ENCODE results near the gene ADAMTSL2. TPM values are rescaled to one million over a fixed set of nuclear protein-coding genes. Genes with fewer than 3 reads are reported as not detected.

The ADAMTSL2 gene
- total and polyA plus RNA-seq, 4 experiments from 2014 or later: 0.07 to 0.17 (median 0.09) TPM; not detected in 1

GRCh38 chr9:133556354-133556753, 21.9 kb downstream of the ADAMTSL2 start:
- Histone ChIP-seq H3K27me3 (ENCODE audit: insufficient read depth, low read length) (no peaks in the 10 kb centered on the region), H3K36me3 (ENCODE audit: insufficient read depth, low read length) (no peaks in the 10 kb centered on the region), H3K4me1 (ENCODE audit: insufficient read depth, low read length) (no peaks in the 10 kb centered on the region), H3K9me3 (ENCODE audit: control insufficient read depth in 1 of 2, low read length in 2 of 2) (no peaks in the 10 kb centered on the region), H3K4me3 (ENCODE audit: low read length in 2 of 2) (no peak overlapping the region), H3K27ac (ENCODE audit: low read depth, low read length) (no peak overlapping the region)
- intact Hi-C loops (cut with micrococcal nuclease): no loop called here
- DNase-seq: no peak
- H3K4me3 Mint-ChIP-seq: no peak overlapping the region
- POLR2A ChIA-PET (ENCODE audit: partially characterized antibody): no interaction called here
- no peaks in the 10 kb centered on the region for H3K9me3 Mint-ChIP-seq
- H3K27me3 Mint-ChIP-seq: peaks cover 9 to 14% of the 10 kb centered on the region in 2 donors
- no peak overlapping the region for H3K27ac Mint-ChIP-seq
- no peaks in the 10 kb centered on the region for H3K36me3 Mint-ChIP-seq
- CTCF ChIA-PET (ENCODE audit: partially characterized antibody): no interaction called here
- H3K4me1 Mint-ChIP-seq: peaks cover 0 to 4% (median 0%) of the 10 kb centered on the region in 4 donors

- Mint-ChIP-seq H3K9me3 (no peaks in the 10 kb centered on the region), H3K27me3 (peaks cover 7 to 14% of the 10 kb centered on the region in 2 donors), H3K4me3 (no peak overlapping the region), H3K36me3 (no peaks in the 10 kb centered on the region), H3K27ac (no peak overlapping the region), H3K4me1 (peaks cover 0 to 4% (median 0%) of the 10 kb centered on the region in 4 donors)
- no peaks in the 10 kb centered on the region for H3K27me3 ChIP-seq (ENCODE audit: insufficient read depth, low read length)
- DNase-seq: no peak
- no peaks in the 10 kb centered on the region for H3K9me3 ChIP-seq (ENCODE audit: control insufficient read depth in 1 of 2, low read length in 2 of 2)
- no peak overlapping the region for H3K4me3 ChIP-seq (ENCODE audit: low read length in 2 of 2)
- ChIA-PET CTCF (ENCODE audit: partially characterized antibody) (no interaction called here), POLR2A (ENCODE audit: partially characterized antibody) (no interaction called here)
- intact Hi-C loops (cut with micrococcal nuclease): no loop called here
- no peaks in the 10 kb centered on the region for H3K36me3 ChIP-seq (ENCODE audit: insufficient read depth, low read length)
- H3K27ac ChIP-seq (ENCODE audit: low read depth, low read length): no peak overlapping the region
- H3K4me1 ChIP-seq (ENCODE audit: insufficient read depth, low read length): no peaks in the 10 kb centered on the region
Measured at GRCh38 chr9:133557581-133557980, 23.1 kb downstream of the ADAMTSL2 start.

GRCh38 chr9:133558191-133559126, 24.0 kb downstream of the ADAMTSL2 start:
- H3K36me3 ChIP-seq (ENCODE audit: insufficient read depth, low read length): no peaks in the 10 kb centered on the region

GRCh38 chr9:133560311-133560710, 25.8 kb downstream of the ADAMTSL2 start:
- H3K4me3 ChIP-seq (ENCODE audit: low read length in 2 of 2): no peak overlapping the region
- no peak for DNase-seq
- H3K9me3 ChIP-seq (ENCODE audit: control insufficient read depth in 1 of 2, low read length in 2 of 2): no peaks in the 10 kb centered on the region
- ChIA-PET CTCF (ENCODE audit: partially characterized antibody) (no interaction called here), POLR2A (ENCODE audit: partially characterized antibody) (no interaction called here)
- no peak overlapping the region for H3K27ac ChIP-seq (ENCODE audit: low read depth, low read length)
- intact Hi-C loops (cut with micrococcal nuclease): no loop called here
- Mint-ChIP-seq H3K27ac (no peak overlapping the region), H3K9me3 (peaks cover 0 to 2% (median 0%) of the 10 kb centered on the region in 8 donors), H3K27me3 (peaks cover 7 to 12% of the 10 kb centered on the region in 2 donors), H3K4me1 (peaks cover 0 to 11% (median 2%) of the 10 kb centered on the region in 4 donors), H3K4me3 (no peak overlapping the region), H3K36me3 (no peaks in the 10 kb centered on the region)
- peaks cover 4% of the 10 kb centered on the region for H3K4me1 ChIP-seq (ENCODE audit: insufficient read depth, low read length)
- no peaks in the 10 kb centered on the region for H3K27me3 ChIP-seq (ENCODE audit: insufficient read depth, low read length)
- H3K36me3 ChIP-seq (ENCODE audit: insufficient read depth, low read length): no peaks in the 10 kb centered on the region

More at GRCh38 chr9:133558191-133559126, 24.0 kb downstream of the ADAMTSL2 start:
- Mint-ChIP-seq H3K27me3 (peaks cover 7 to 14% of the 10 kb centered on the region in 2 donors), H3K4me3 (no peak overlapping the region), H3K4me1 (peaks cover 0 to 10% (median 2%) of the 10 kb centered on the region in 4 donors), H3K9me3 (peaks cover 0 to 2% (median 0%) of the 10 kb centered on the region in 8 donors), H3K36me3 (no peaks in the 10 kb centered on the region), H3K27ac (peak overlapping the region in 1 of 7 donors; percentile 49)
- Histone ChIP-seq H3K4me3 (ENCODE audit: low read length in 2 of 2) (no peak overlapping the region), H3K4me1 (ENCODE audit: insufficient read depth, low read length) (peaks cover 4% of the 10 kb centered on the region), H3K27me3 (ENCODE audit: insufficient read depth, low read length) (no peaks in the 10 kb centered on the region), H3K9me3 (ENCODE audit: control insufficient read depth in 1 of 2, low read length in 2 of 2) (no peaks in the 10 kb centered on the region), H3K27ac (ENCODE audit: low read depth, low read length) (no peak overlapping the region)
- DNase-seq: no peak
- intact Hi-C loops (cut with micrococcal nuclease): no loop called here
- POLR2A ChIA-PET (ENCODE audit: partially characterized antibody): no interaction called here
- CTCF ChIA-PET (ENCODE audit: partially characterized antibody): no interaction called here

- Histone ChIP-seq H3K27me3 (ENCODE audit: insufficient read depth, low read length) (no peaks in the 10 kb centered on the region), H3K4me3 (ENCODE audit: low read length in 2 of 2) (no peak overlapping the region), H3K27ac (ENCODE audit: low read depth, low read length) (no peak overlapping the region), H3K4me1 (ENCODE audit: insufficient read depth, low read length) (peaks cover 4% of the 10 kb centered on the region), H3K9me3 (ENCODE audit: control insufficient read depth in 1 of 2, low read length in 2 of 2) (no peaks in the 10 kb centered on the region), H3K36me3 (ENCODE audit: insufficient read depth, low read length) (no peaks in the 10 kb centered on the region)
- H3K4me1 Mint-ChIP-seq: peaks cover 0 to 11% (median 2%) of the 10 kb centered on the region in 4 donors
- CTCF ChIA-PET (ENCODE audit: partially characterized antibody): no interaction called here
- H3K9me3 Mint-ChIP-seq: peaks cover 0 to 2% (median 0%) of the 10 kb centered on the region in 8 donors
- H3K36me3 Mint-ChIP-seq: no peaks in the 10 kb centered on the region
- no peak overlapping the region for H3K27ac Mint-ChIP-seq
- intact Hi-C loops (cut with micrococcal nuclease): no loop called here
- POLR2A ChIA-PET (ENCODE audit: partially characterized antibody): no interaction called here
- no peak overlapping the region for H3K4me3 Mint-ChIP-seq
- no peak for DNase-seq
- H3K27me3 Mint-ChIP-seq: peaks cover 7 to 9% of the 10 kb centered on the region in 2 donors
Measured at GRCh38 chr9:133560944-133561343, 26.4 kb downstream of the ADAMTSL2 start.

- peaks cover 0 to 11% (median 2%) of the 10 kb centered on the region in 4 donors for H3K4me1 Mint-ChIP-seq
- intact Hi-C loops (cut with micrococcal nuclease): no loop called here
- Histone ChIP-seq H3K4me1 (ENCODE audit: insufficient read depth, low read length) (peaks cover 4% of the 10 kb centered on the region), H3K27ac (ENCODE audit: low read depth, low read length) (no peak overlapping the region), H3K36me3 (ENCODE audit: insufficient read depth, low read length) (no peaks in the 10 kb centered on the region), H3K4me3 (ENCODE audit: low read length in 2 of 2) (no peak overlapping the region), H3K9me3 (ENCODE audit: control insufficient read depth in 1 of 2, low read length in 2 of 2) (no peaks in the 10 kb centered on the region), H3K27me3 (ENCODE audit: insufficient read depth, low read length) (no peaks in the 10 kb centered on the region)
- CTCF ChIA-PET (ENCODE audit: partially characterized antibody): no interaction called here
- DNase-seq: no peak
- peaks cover 0 to 2% (median 0%) of the 10 kb centered on the region in 8 donors for H3K9me3 Mint-ChIP-seq
- POLR2A ChIA-PET (ENCODE audit: partially characterized antibody): no interaction called here
- no peak overlapping the region for H3K4me3 Mint-ChIP-seq
- no peaks in the 10 kb centered on the region for H3K36me3 Mint-ChIP-seq
- peaks cover 5 to 8% of the 10 kb centered on the region in 2 donors for H3K27me3 Mint-ChIP-seq
- H3K27ac Mint-ChIP-seq: no peak overlapping the region
Measured at GRCh38 chr9:133561976-133562554, 27.6 kb downstream of the ADAMTSL2 start.

- Histone ChIP-seq H3K4me3 (ENCODE audit: low read length in 2 of 2) (no peak overlapping the region), H3K27ac (ENCODE audit: low read depth, low read length) (no peak overlapping the region), H3K36me3 (ENCODE audit: insufficient read depth, low read length) (no peaks in the 10 kb centered on the region), H3K4me1 (ENCODE audit: insufficient read depth, low read length) (peaks cover 4% of the 10 kb centered on the region), H3K9me3 (ENCODE audit: control insufficient read depth in 1 of 2, low read length in 2 of 2) (no peaks in the 10 kb centered on the region), H3K27me3 (ENCODE audit: insufficient read depth, low read length) (no peaks in the 10 kb centered on the region)
- intact Hi-C loops (cut with micrococcal nuclease): no loop called here
- no peak for DNase-seq
- H3K9me3 Mint-ChIP-seq: peaks cover 0 to 2% (median 0%) of the 10 kb centered on the region in 8 donors
- peak overlapping the region in 1 of 7 donors; percentile 24 for H3K27ac Mint-ChIP-seq
- H3K4me3 Mint-ChIP-seq: no peak overlapping the region
- CTCF ChIA-PET (ENCODE audit: partially characterized antibody): no interaction called here
- no peaks in the 10 kb centered on the region for H3K36me3 Mint-ChIP-seq
- peaks cover 0 to 11% (median 2%) of the 10 kb centered on the region in 4 donors for H3K4me1 Mint-ChIP-seq
- POLR2A ChIA-PET (ENCODE audit: partially characterized antibody): no interaction called here
- H3K27me3 Mint-ChIP-seq: peaks cover 5 to 8% of the 10 kb centered on the region in 2 donors
Measured at GRCh38 chr9:133562611-133563290, 28.2 kb downstream of the ADAMTSL2 start.

Data from CD4-positive, alpha-beta memory T cell (primary cell).